Neural cell (in vitro differentiated cells): ENCODE results near the gene TMEM81. TPM values are rescaled to one million over a fixed set of nuclear protein-coding genes. Genes with fewer than 3 reads are reported as not detected.

Source experiments
- H2AFZ ChIP-seq: fragments of 200-600, 300-800 bp; sonication (generic), shearing (Covaris generic); 2 replicates; pipeline ENCODE4 v1.6.0; 2014; ENCODE audit warnings: low read depth, mild to moderate bottlenecking, antibody characterized with exemption, low read length, moderate library complexity
- H3F3A ChIP-seq: fragments of 200-600 bp; shearing (Covaris generic); 2 replicates; pipeline ENCODE4 v1.6.1; 2016; ENCODE audit warnings: mild to moderate bottlenecking, moderate library complexity, mixed read lengths, antibody characterized with exemption, low read length; ENCODE audit not compliant: insufficient read depth, poor library complexity, severe bottlenecking
- H3K27ac ChIP-seq: fragments of 200-600, 300-800 bp; sonication (generic), shearing (Covaris generic); 2 replicates; pipeline ENCODE4 v1.5.1; 2014; ENCODE audit warnings: mild to moderate bottlenecking, low read length, moderate library complexity
- H3K27me3 ChIP-seq: fragments of 300-800, 200-600 bp; sonication (generic), shearing (Covaris generic); 2 replicates; pipeline ENCODE4 v1.6.0; 2014; ENCODE audit warnings: mild to moderate bottlenecking, low read depth, low read length, moderate library complexity; ENCODE audit not compliant: insufficient read depth
- H3K36me3 ChIP-seq: fragments of 300-800, 200-600 bp; sonication (generic), shearing (Covaris generic); 2 replicates; pipeline ENCODE4 v1.5.1; 2014; ENCODE audit warnings: mild to moderate bottlenecking, antibody characterized with exemption, low read length, moderate library complexity; ENCODE audit not compliant: insufficient read depth
- H3K4me2 ChIP-seq: fragments of 300-800, 200-600 bp; sonication (generic), shearing (Covaris generic); 2 replicates; pipeline ENCODE4 v1.6.0; 2014; ENCODE audit warnings: mild to moderate bottlenecking, low read length
- H3K4me3 ChIP-seq: fragments of 300-800, 200-600 bp; sonication (generic), shearing (Covaris generic); 2 replicates; pipeline ENCODE4 v1.5.1; 2014; ENCODE audit warnings: mild to moderate bottlenecking, low read length, moderate library complexity
- H3K79me2 ChIP-seq: fragments of 200-600 bp; shearing (Covaris generic); replicated peaks from 2 replicates; pipeline ENCODE4 v1.6.0; 2014; ENCODE audit warnings: mild to moderate bottlenecking, low read length, moderate library complexity; ENCODE audit not compliant: insufficient read depth
- H3K9ac ChIP-seq: fragments of 300-800, 200-600 bp; sonication (generic), shearing (Covaris generic); 2 replicates; pipeline ENCODE4 v1.6.1; 2016; ENCODE audit warnings: mild to moderate bottlenecking, low read length, mixed read lengths
- H3K9me2 ChIP-seq: fragments of 200-600 bp; shearing (Covaris generic); 2 replicates; pipeline ENCODE4 v1.6.1; 2016; ENCODE audit warnings: mild to moderate bottlenecking, low read length, mixed read lengths; ENCODE audit not compliant: insufficient read depth
- H3K9me3 ChIP-seq: fragments of 200-600, 300-800 bp; sonication (generic), shearing (Covaris generic); 2 replicates; pipeline ENCODE4 v1.6.1; 2016; ENCODE audit warnings: mild to moderate bottlenecking, mixed run types, low read length, moderate library complexity, mixed read lengths
- H4K20me1 ChIP-seq: fragments of 200-600 bp; shearing (Covaris generic); 2 replicates; pipeline ENCODE4 v1.6.1; 2016; ENCODE audit warnings: mild to moderate bottlenecking, mixed run types; ENCODE audit not compliant: insufficient read depth
- CTCF ChIP-seq: fragments of 450-650 bp; IDR thresholded peaks from 2 replicates; pipeline ENCODE4 v1.5.1; 2014; ENCODE audit warnings: antibody characterized with exemption, mild to moderate bottlenecking, moderate library complexity; ENCODE audit not compliant: poor library complexity, severe bottlenecking
- EP300 ChIP-seq: fragments of 450-650 bp; conservative IDR thresholded peaks from 2 replicates; pipeline ENCODE4 v1.6.1; 2014; ENCODE audit warnings: antibody characterized with exemption, mild to moderate bottlenecking, moderate library complexity; ENCODE audit not compliant: poor library complexity, severe bottlenecking
- EZH2 ChIP-seq: fragments of 200-600, 300-800 bp; shearing (Covaris generic), sonication (generic); IDR thresholded peaks from 2 replicates; pipeline ENCODE4 v1.6.1; 2014; ENCODE audit warnings: antibody characterized with exemption, low read length, borderline replicate concordance, mild to moderate bottlenecking; ENCODE audit not compliant: insufficient read depth, poor library complexity, severe bottlenecking
- MXI1 ChIP-seq: fragments of 450-650 bp; conservative IDR thresholded peaks from 2 replicates; pipeline ENCODE4 v1.6.1; 2014; ENCODE audit warnings: antibody characterized with exemption, mild to moderate bottlenecking; ENCODE audit not compliant: poor library complexity, severe bottlenecking
- POLR2AphosphoS5 ChIP-seq: IDR thresholded peaks from 2 replicates; pipeline ENCODE4 v1.6.1; 2012
- RAD21 ChIP-seq: fragments of 450-650 bp; conservative IDR thresholded peaks from 2 replicates; pipeline ENCODE4 v1.6.1; 2014; ENCODE audit warnings: antibody characterized with exemption, mild to moderate bottlenecking, moderate library complexity
- REST ChIP-seq: IDR thresholded peaks from 2 replicates; pipeline ENCODE4 v1.6.1; 2012; ENCODE audit warnings: borderline replicate concordance
- SMC3 ChIP-seq: fragments of 450-650 bp; conservative IDR thresholded peaks from 2 replicates; pipeline ENCODE4 v1.6.1; 2014; ENCODE audit warnings: antibody characterized with exemption, mild to moderate bottlenecking, moderate library complexity; ENCODE audit not compliant: poor library complexity
- TAF1 ChIP-seq: IDR thresholded peaks from 2 replicates; pipeline ENCODE4 v1.6.1; 2012; ENCODE audit warnings: low read depth
- polyA plus RNA-seq: library from polyadenylated mRNA; depleted of rRNA; stranded (reverse); fragments of >200 nt; gene quantifications from 2 replicates; pipeline ENCODE4 v1.2.3, GENCODE V29; 2014

TMEM81 gene
- polyA plus RNA-seq, 1 donor from 2014 or later: 10.1 TPM

- Histone ChIP-seq H4K20me1 (no peaks in the 10 kb centered on the region), H3K36me3 (no peaks in the 10 kb centered on the region), H3K79me2 (no peaks in the 10 kb centered on the region), H3K4me3 (no peak overlapping the region), H3K4me2 (no peak overlapping the region), H3K9ac (no peak overlapping the region), H2AFZ (no peak overlapping the region), H3K27me3 (no peaks in the 10 kb centered on the region), H3K9me2 (no peaks in the 10 kb centered on the region), H3K9me3 (no peaks in the 10 kb centered on the region), H3K27ac (no peak overlapping the region), H3F3A (no peaks in the 10 kb centered on the region)
- TF ChIP-seq CTCF (no peak), MXI1 (no peak), SMC3 (no peak), EP300 (no peak), REST (no peak)
Observed at GRCh38 chr1:205077934-205078311, 6.3 kb downstream of the TMEM81 start.

DNA sequence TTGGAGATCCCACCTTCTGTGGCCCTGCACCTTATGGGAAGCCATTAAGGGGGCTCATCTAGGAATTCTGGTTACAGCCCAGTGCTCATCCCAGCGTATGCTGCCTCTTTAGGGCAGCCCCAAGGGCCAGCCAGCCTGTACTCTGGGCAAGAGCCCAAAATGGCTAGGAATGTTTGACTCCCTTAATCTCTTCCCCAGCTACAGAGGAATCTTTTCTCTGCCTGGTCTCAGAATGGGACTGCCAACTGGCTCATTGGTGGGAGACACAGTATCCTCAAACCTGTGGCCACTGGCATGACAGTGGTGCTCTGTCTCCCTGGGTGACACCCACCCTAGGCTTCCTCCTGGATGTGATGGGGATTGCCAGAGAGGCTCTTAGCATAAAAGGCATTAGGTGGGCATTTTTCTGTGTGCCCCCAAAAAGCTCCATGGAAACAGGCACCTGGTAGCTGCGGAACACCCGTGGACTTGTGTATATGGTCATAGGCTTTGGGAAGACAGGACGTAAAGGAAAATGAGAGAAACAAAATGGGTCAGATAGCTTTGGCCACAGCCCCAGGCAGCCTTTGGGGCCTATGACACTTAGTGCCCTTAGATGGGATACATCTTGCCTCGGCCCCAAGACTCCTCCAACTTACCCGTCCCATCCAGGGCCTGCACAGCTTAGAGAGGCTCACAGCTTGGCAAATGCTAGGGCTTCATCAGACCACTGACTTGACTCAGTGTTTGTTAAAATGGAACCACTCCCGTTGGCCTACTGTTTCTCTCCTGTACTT, 6.9 kb downstream of the TMEM81 start:
- Histone ChIP-seq H3K36me3 (no peaks in the 10 kb centered on the region), H3K4me3 (no peak overlapping the region)
- TF ChIP-seq REST: no peak
- TF ChIP-seq POLR2AphosphoS5: no peak
- TF ChIP-seq MXI1: no peak
- TF ChIP-seq SMC3: no peak
- no peak for TF ChIP-seq EP300
- TF ChIP-seq RAD21: no peak
- TF ChIP-seq TAF1: no peak
- no peak for TF ChIP-seq CTCF
- TF ChIP-seq EZH2: no peak

More for the DNA sequence above, 6.9 kb downstream of the TMEM81 start:
- Histone ChIP-seq H3K9me2 (no peaks in the 10 kb centered on the region), H3K27me3 (no peaks in the 10 kb centered on the region), H3K79me2 (no peaks in the 10 kb centered on the region), H3F3A (no peaks in the 10 kb centered on the region), H3K9me3 (no peaks in the 10 kb centered on the region), H3K4me2 (no peak overlapping the region), H3K27ac (no peak overlapping the region), H4K20me1 (no peaks in the 10 kb centered on the region), H2AFZ (no peak overlapping the region), H3K9ac (no peak overlapping the region)
